Measurements from ENCODE around the gene ZDHHC22.

The ZDHHC22 gene

DNA sequence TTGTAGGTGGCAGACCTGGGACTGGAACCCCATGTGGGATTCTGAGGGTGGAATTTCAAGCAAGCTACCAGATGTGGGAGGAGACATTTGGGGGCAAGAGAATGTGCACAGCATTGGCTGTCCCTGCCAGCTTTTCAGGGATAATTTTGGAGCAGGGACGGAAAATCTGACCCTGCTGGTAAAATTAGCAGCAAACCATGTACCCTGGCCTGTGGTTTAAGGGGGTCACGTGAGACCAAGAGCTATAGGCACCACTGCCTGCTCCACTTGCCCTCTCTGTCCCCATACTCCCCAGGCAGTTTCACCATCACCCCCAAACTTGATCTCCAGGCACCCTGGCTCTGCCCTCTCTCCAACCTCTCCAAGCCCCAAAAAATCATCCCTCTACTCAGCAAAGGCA, 13.5 kb upstream of the ZDHHC22 start:
- no peak for DNase-seq (ENCODE audit: low read depth)

- DNase-seq (ENCODE audit: low read depth): no peak
These were observed 12.8 kb upstream of the ZDHHC22 start for GRCh38 chr14:77154421-77154820.

- no peak for DNase-seq (ENCODE audit: low read depth)
These were observed 12.2 kb upstream of the ZDHHC22 start for GRCh38 chr14:77153802-77154201.

- no peak for DNase-seq (ENCODE audit: low read depth)
These were observed 10.5 kb upstream of the ZDHHC22 start for GRCh38 chr14:77151918-77152588.

DNA sequence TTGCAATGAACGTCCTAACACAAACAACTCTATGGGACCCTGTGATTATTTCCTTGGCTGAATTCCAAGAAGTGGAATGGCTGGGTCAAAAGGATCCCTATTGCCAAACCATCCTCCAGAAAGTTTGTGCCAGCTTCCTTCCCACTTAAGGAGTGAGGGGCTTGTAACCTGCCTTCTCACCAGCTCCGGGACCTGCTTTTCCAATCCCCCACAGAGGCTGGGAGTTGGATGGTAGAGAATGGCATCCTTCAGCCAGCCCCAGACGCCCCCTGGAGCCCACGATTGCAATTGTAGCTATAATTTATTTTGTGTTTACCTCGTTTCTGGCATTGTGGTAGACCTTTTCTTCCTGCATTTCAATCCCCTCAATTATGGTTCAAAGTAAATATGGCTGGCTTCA, 9.7 kb upstream of the ZDHHC22 start:
- no peak for DNase-seq (ENCODE audit: low read depth)

DNA sequence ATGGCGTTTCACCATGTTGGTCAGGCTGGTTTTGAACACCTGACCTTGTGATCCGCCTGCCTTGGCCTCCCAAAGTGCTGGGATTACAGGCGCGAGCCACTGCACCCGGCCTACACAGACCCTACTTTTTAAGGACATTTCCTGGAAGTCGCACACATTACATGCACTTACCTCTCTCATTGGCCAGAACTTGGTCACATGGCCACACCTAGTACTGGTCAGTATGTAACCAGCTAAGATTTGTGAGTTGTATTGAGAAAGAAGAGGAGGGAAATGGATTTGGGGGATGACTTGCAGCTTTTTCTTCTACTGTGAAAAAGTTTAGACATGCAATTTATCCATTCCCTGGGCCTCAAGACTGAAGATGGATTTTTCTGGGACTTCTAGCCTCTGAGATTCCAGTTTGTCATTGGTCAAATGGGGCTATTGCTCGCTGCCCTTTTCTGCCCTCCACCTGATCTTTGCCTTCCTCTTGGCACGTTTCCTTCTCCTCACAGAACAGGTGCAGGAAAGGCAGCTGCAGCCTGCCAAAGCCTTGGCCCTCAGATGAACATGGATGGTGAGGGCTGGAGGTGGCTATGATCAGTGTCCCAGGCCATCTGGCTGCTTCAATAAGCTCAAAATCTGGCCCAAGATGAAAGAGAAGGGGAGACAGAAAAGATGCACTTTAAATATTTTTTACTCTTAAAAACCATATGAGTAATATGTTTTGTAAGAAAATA, 7.1 kb upstream of the ZDHHC22 start:
- no peak for DNase-seq (ENCODE audit: low read depth)

- DNase-seq (ENCODE audit: low read depth): no peak
These were observed 4.6 kb upstream of the ZDHHC22 start for GRCh38 chr14:77145975-77146740.

DNA sequence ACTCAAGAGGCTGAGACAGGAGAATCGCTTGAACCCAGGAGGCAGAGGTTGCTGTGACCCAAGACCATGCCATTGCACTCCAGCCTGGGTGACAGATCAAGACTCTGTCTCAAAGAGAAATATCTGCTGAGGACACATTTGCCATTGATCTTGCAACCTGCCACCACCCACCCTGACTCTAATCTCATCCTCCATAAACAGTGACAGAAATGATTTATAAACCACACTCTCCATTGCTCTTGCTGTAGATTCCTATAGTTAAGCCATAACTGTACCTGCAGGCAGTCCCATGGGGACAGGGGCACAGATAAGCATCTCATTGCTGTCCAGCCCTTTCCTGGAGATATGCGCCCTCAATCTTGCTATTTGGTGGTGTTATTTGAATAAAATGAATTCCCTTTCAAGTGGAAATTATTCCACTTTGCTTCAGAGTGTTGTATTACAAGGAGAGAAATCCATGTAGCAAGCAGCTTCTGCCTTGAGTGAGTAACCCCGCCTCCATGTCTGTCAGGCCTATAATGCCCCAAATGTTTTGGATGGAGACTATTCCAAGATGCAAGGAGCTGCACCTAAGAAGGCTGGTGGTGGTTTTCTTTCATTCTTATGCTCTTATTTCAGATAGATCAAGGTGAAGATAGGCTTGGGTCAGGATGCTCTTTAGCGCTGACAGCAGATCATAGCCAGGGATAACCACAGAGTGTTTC, 3.0 kb upstream of the ZDHHC22 start:
- DNase-seq (ENCODE audit: low read depth): no peak

GRCh38 chr14:77143071-77143470, 1.5 kb upstream of the ZDHHC22 start:
- no peak for DNase-seq (ENCODE audit: low read depth)

GRCh38 chr14:77142005-77142800, 612 bp upstream of the ZDHHC22 start:
- DNase-seq (ENCODE audit: low read depth): no peak

GRCh38 chr14:77140359-77141213, 1.0 kb downstream of the ZDHHC22 start:
- DNase-seq (ENCODE audit: low read depth): no peak

- DNase-seq (ENCODE audit: low read depth): no peak
These were observed 1.8 kb downstream of the ZDHHC22 start for GRCh38 chr14:77139540-77140358.

- no peak for DNase-seq (ENCODE audit: low read depth)
These were observed 2.6 kb downstream of the ZDHHC22 start for GRCh38 chr14:77139022-77139421.

- DNase-seq (ENCODE audit: low read depth): no peak
These were observed 7.8 kb downstream of the ZDHHC22 start for GRCh38 chr14:77133720-77134338.

DNA sequence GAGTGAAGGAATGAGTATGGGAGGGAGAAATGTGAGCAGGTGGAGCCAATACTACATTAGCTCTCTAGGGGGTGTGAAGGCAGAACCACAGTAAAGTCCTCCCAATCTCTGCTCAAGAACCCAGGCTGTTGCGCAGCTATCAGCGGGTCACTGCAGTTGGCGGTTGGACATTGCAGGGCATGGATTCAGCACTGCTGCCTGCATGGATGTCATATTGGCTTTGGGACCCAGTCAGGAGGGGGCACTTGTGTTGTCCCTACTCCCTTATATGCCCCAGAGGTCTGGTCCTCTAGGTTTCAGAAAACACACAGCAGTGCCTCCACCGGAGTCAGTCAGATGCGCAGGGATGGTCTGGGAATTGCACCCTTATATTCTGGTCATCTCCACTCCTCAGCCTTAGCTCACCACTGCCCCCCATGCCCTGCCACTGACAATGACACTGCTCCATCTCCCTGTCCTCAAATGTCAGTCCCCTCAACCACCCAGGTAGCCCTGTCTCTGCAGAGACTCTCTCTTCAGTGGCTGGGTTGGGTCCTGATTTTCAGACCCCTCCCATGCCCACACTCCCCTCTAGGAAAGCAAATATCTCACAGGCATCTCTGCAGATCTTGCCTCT, 9.6 kb downstream of the ZDHHC22 start:
- no peak for DNase-seq (ENCODE audit: low read depth)

DNA sequence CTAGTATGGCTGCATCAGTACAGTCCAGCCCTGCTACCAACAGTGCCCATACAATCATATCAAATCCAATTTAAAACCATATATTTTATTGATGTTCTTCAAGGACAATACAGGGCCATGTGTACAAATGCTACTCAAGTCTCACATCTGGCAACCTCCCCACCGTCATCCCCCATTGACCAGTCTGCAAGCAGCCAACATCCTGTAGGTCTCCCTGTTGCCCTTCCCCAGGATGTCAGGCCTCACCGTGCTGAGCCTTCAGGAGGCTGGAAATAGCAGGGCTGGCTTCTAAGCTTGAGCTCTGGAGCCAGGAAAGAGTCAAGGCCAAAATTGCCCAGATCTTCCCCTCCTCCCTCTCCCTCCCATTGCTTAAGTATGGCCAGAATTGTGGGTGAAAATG, 10.4 kb downstream of the ZDHHC22 start:
- DNase-seq (ENCODE audit: low read depth): no peak

DNA sequence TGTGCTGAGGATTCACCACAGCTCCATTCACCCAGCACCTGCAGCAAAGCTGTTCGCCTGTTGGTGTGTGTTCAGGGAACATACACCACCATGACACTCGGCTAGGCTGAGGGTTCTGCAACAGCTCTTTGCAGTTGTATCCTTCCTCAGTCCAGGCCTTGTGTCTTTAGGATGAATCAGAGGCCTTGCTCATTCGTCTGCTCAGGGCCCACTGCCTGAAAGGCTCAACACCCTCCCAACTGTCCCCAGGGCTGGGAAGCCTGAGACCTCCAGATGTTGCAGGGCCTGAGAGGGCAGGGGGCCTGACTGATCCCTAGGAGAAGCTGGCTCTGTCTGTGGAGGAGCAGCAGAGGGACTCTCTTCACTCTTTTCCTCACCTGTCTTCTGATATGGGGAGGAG, 11.2 kb downstream of the ZDHHC22 start:
- no peak for DNase-seq (ENCODE audit: low read depth)

DNA sequence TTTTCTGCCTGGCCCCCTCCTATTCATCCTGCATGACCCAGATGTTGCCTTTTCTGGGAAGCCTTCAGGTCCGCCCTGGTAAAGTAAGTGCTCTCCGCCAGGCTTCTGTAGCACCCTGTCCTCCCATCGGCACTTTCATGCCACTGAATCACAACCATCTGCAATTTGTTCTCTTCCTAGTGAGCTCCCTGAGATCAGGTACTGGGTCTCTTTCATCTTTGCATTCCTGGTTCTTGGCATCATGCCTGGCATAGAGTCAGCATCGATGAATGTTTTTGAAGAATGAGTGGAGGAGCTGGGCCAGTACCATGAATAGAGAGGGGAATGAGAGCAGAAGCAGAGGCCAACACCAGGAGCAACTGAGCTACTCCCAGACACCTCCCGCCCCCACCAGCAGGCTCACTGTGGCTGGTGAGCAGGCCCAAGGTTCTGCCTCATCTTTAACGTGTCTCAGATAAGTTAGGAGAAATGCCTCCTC, 13.1 kb downstream of the ZDHHC22 start:
- DNase-seq (ENCODE audit: low read depth): no peak
